ENCODE results near the gene ABCG8. TPM values are rescaled to one million over a fixed set of nuclear protein-coding genes. Genes with fewer than 3 reads are reported as not detected.

The ABCG8 gene
- total and polyA plus RNA-seq, 8 donors: 0.03 to 0.06 TPM; not detected in 6

GRCh38 chr2:43874776-43875451 is 36.1 kb downstream of the ABCG8 start:
- Histone ChIP-seq H3K9me3 (no peaks in the 10 kb centered on the region), H3K27me3 (no peaks in the 10 kb centered on the region), H3K36me3 (no peaks in the 10 kb centered on the region), H3K27ac (no peak overlapping the region), H3K4me3 (no peak overlapping the region), H3K4me1 (no peaks in the 10 kb centered on the region)
- WGBS, 2 donors: 72 to 76% methylated on average over 11 of the region's 11 CpGs
- DNase-seq (no peak), FAIRE-seq (no peak), ATAC-seq (no peak)
- intact Hi-C loops (cut with DNase I): no loop called here
- TF ChIP-seq CTCF (IDR thresholded peaks at IDR 0.05): no peak

- Histone ChIP-seq H3K4me1 (peaks cover 0 to 18% (median 6%) of the 10 kb centered on the region in 3 donors), H3K9me3 (no peaks in the 10 kb centered on the region), H3K36me3 (no peaks in the 10 kb centered on the region), H3K4me3 (no peak overlapping the region), H3K27ac (no peak overlapping the region), H3K27me3 (no peaks in the 10 kb centered on the region)
- 25% methylated on average over 16 of the region's 16 CpGs for WGBS, 2 donors
- FAIRE-seq (no peak), ATAC-seq (peak; percentile 76 to 93 (median 92)), DNase-seq (peak; percentile 45 to 88 (median 78))
- intact Hi-C loops (cut with DNase I): no loop called here
- peak; percentile 90 to 97 (median 94) for TF ChIP-seq CTCF (IDR thresholded peaks at IDR 0.05)
Observed at GRCh38 chr2:43877782-43878464, 39.2 kb downstream of the ABCG8 start.

GRCh38 chr2:43879261-43879660 is 40.5 kb downstream of the ABCG8 start:
- Histone ChIP-seq H3K27me3 (no peaks in the 10 kb centered on the region), H3K9me3 (no peaks in the 10 kb centered on the region), H3K4me1 (peaks cover 0 to 23% (median 8%) of the 10 kb centered on the region in 3 donors), H3K4me3 (no peak overlapping the region), H3K36me3 (no peaks in the 10 kb centered on the region), H3K27ac (no peak overlapping the region)
- intact Hi-C loops (cut with DNase I): no loop called here
- DNase-seq (no peak), FAIRE-seq (no peak), ATAC-seq (no peak)
- TF ChIP-seq CTCF (IDR thresholded peaks at IDR 0.05): no peak
- 78 to 86% methylated on average over 5 of the region's 5 CpGs for WGBS, 2 donors

GRCh38 chr2:43880471-43880870 is 41.7 kb downstream of the ABCG8 start:
- intact Hi-C loops (cut with DNase I): no loop called here
- TF ChIP-seq CTCF (IDR thresholded peaks at IDR 0.05): no peak
- WGBS, 2 donors: 95 to 96% methylated on average over 9 of the region's 9 CpGs
- no peaks in the 10 kb centered on the region for H3K9me3 ChIP-seq
- H3K4me3 ChIP-seq: no peak overlapping the region
- H3K36me3 ChIP-seq: no peaks in the 10 kb centered on the region
- ATAC-seq (no peak), DNase-seq (no peak), FAIRE-seq (no peak)
- H3K27ac ChIP-seq: no peak overlapping the region
- H3K4me1 ChIP-seq: peaks cover 4 to 27% (median 16%) of the 10 kb centered on the region in 3 donors
- no peaks in the 10 kb centered on the region for H3K27me3 ChIP-seq

- FAIRE-seq (no peak), ATAC-seq (no peak), DNase-seq (no peak)
- no peaks in the 10 kb centered on the region for H3K9me3 ChIP-seq
- intact Hi-C loops (cut with DNase I): no loop called here
- WGBS, 2 donors: 77 to 79% methylated on average over 5 of the region's 5 CpGs
- TF ChIP-seq CTCF (IDR thresholded peaks at IDR 0.05): no peak
- H3K36me3 ChIP-seq: no peaks in the 10 kb centered on the region
- H3K27ac ChIP-seq: no peak overlapping the region
- H3K4me3 ChIP-seq: no peak overlapping the region
- H3K27me3 ChIP-seq: no peaks in the 10 kb centered on the region
- peaks cover 6 to 31% (median 21%) of the 10 kb centered on the region in 3 donors for H3K4me1 ChIP-seq
Observed at GRCh38 chr2:43880952-43881351, 42.2 kb downstream of the ABCG8 start.
